Measurements from ENCODE around the gene GLS.

GRCh38 chr2:191001624-191002023, 121.0 kb downstream of the GLS start:
- TF ChIP-seq CTCF (IDR thresholded peaks at IDR 0.05) (no peak), POLR2A (IDR thresholded peaks at IDR 0.05) (no peak)

All from thyroid gland (tissue), 4 donors.